Panc1 (cell line): ENCODE results near the gene HOXC11. TPM values are rescaled to one million over a fixed set of nuclear protein-coding genes. Genes with fewer than 3 reads are reported as not detected.

Experiments
- ATAC-seq: fragments of 200-7000 bp; cut with Tn5 transposase; 2 replicates; pipeline ENCODE4 v1.9.1; 2020; ENCODE audit warnings: mild to moderate bottlenecking, moderate library complexity
- BruUV-seq: library from RNA; stranded (reverse); fragments of 400-500 nt; replicated peaks from 2 replicates; lab custom pipeline; 2021; lab: Mats Ljungman, UMichigan
- CTCF ChIA-PET: fragments of 300-600 bp; sonication (Branson Sonifier 250); formaldehyde crosslinking; loops from one replicate; lab custom pipeline; 2022; ENCODE audit warnings: antibody characterized with exemption; lab: Charles Lee
- POLR2A ChIA-PET: fragments of 300-600 bp; sonication (Branson Sonifier 250); formaldehyde crosslinking; loops from one replicate; lab custom pipeline; 2022; ENCODE audit warnings: antibody characterized with exemption; lab: Charles Lee
- DNase-seq: peaks from one replicate; pipeline ENCODE4 v3.0.0-alpha.2; 2010; ENCODE audit warnings: low read depth, low spot score
- H3K27ac ChIP-seq: 2 replicates; pipeline ENCODE4 v1.5.1; 2011; ENCODE audit warnings: mild to moderate bottlenecking, low read length, inconsistent platforms
- H3K27me3 ChIP-seq: fragments of 200-500 bp; sonication (Bioruptor generic); 2 replicates; pipeline ENCODE4 v1.6.0; 2014; ENCODE audit warnings: low read length, inconsistent platforms; ENCODE audit not compliant: control insufficient read depth, insufficient read depth
- H3K36me3 ChIP-seq: fragments of 200-500 bp; sonication (Bioruptor generic); 2 replicates; pipeline ENCODE4 v1.5.1; 2014; ENCODE audit warnings: inconsistent platforms, mild to moderate bottlenecking, low read length, moderate library complexity; ENCODE audit not compliant: control insufficient read depth, insufficient read depth
- H3K4me1 ChIP-seq: 2 replicates; pipeline ENCODE4 v1.5.1; 2011; ENCODE audit warnings: inconsistent platforms, mild to moderate bottlenecking, low read length, moderate library complexity; ENCODE audit not compliant: control insufficient read depth, insufficient read depth
- H3K4me3 ChIP-seq, 2 experiments: 2 replicates each; pipeline ENCODE4 v1.5.1; 2011 to 2012; ENCODE audit warnings: low read depth in 2 of 2, low read length in 2 of 2, mild to moderate bottlenecking in 2 of 2, inconsistent platforms in 1 of 2, moderate library complexity in 1 of 2
- H3K9me3 ChIP-seq: fragments of 200-500 bp; sonication (Bioruptor generic); 2 replicates; pipeline ENCODE4 v1.5.1; 2014; ENCODE audit warnings: low read depth, mild to moderate bottlenecking, inconsistent platforms, low read length, moderate library complexity; ENCODE audit not compliant: control insufficient read depth, insufficient read depth
- POLR2AphosphoS5 ChIP-seq: IDR thresholded peaks from 2 replicates; pipeline ENCODE4 v1.6.1; 2012; ENCODE audit warnings: mild to moderate bottlenecking, low read depth, low read length, moderate library complexity
- REST ChIP-seq, 2 experiments: IDR thresholded peaks; 2 replicates each; pipeline ENCODE4 v1.6.1; 2011 to 2012; ENCODE audit warnings: low read depth in 2 of 2, control low read depth in 1 of 2, low read length in 1 of 2, mild to moderate bottlenecking in 1 of 2, moderate library complexity in 1 of 2; ENCODE audit not compliant: insufficient read depth in 1 of 2
- SIN3A ChIP-seq: IDR thresholded peaks from 2 replicates; pipeline ENCODE4 v1.6.1; 2012; ENCODE audit warnings: low read depth, mild to moderate bottlenecking, low read length, moderate library complexity, borderline replicate concordance; ENCODE audit not compliant: insufficient read depth
- TCF7L2 ChIP-seq: IDR thresholded peaks from 2 replicates; pipeline ENCODE4 v1.6.1; 2011; ENCODE audit warnings: mild to moderate bottlenecking, low read depth, low read length, inconsistent platforms
- in situ Hi-C: cut with HindIII; loops from 2 replicates; pipeline ENCODE4 v1.10.0; 2016; ENCODE audit warnings: low sequenced_read_pairs, low pct_unique_long_range_greater_than_20kb
- intact Hi-C: fragments of 100-400 bp; cut with micrococcal nuclease; formaldehyde crosslinking; loops from one replicate; pipeline ENCODE4 v1.10.0; 2022; ENCODE audit not compliant: unreplicated experiment
- microRNA-seq: library from miRNA; unstranded; fragments of <30 nt; microRNA quantifications from one replicate; pipeline ENCODE4 v1.1.0, GENCODE V29; 2020; ENCODE audit not compliant: unreplicated experiment
- total RNA-seq: library from RNA; stranded (reverse); gene quantifications from one replicate; pipeline ENCODE4 v1.2.1, GENCODE V29; 2021; ENCODE audit not compliant: unreplicated experiment
- TF ChIP-seq, protein P1 (sequence below): fragments of 450-650 bp; IDR thresholded peaks from 2 replicates; pipeline ENCODE4 v1.5.1; 2017; ENCODE audit warnings: mild to moderate bottlenecking

Gene HOXC11
- total RNA-seq, 1 experiment from 2014 or later, result 17.0 TPM

- Histone ChIP-seq H3K27ac (peak overlapping the region; percentile 95), H3K27me3 (no peaks in the 10 kb centered on the region), H3K4me1 (peaks cover 93% of the 10 kb centered on the region), H3K36me3 (peaks cover 4% of the 10 kb centered on the region; the same call in 1 of the 2 replicates), H3K9me3 (no peaks in the 10 kb centered on the region), H3K4me3 (peak overlapping the region; percentile 9 to 39; a peak in 3 of 4 replicates)
- intact Hi-C loops (no loop called here), in situ Hi-C loops (no loop called here)
- DNase-seq, result no peak
- CTCF ChIA-PET, result interaction anchor here (1.5 to 2.1 kb wide), 2 partner anchors 17 to 41 kb away, joined by 5 to 10 read pairs; partner anchors contain the start of genes HOXC10 and HOXC8
- TF ChIP-seq SIN3A, result no peak
- TF ChIP-seq, protein P1, sequence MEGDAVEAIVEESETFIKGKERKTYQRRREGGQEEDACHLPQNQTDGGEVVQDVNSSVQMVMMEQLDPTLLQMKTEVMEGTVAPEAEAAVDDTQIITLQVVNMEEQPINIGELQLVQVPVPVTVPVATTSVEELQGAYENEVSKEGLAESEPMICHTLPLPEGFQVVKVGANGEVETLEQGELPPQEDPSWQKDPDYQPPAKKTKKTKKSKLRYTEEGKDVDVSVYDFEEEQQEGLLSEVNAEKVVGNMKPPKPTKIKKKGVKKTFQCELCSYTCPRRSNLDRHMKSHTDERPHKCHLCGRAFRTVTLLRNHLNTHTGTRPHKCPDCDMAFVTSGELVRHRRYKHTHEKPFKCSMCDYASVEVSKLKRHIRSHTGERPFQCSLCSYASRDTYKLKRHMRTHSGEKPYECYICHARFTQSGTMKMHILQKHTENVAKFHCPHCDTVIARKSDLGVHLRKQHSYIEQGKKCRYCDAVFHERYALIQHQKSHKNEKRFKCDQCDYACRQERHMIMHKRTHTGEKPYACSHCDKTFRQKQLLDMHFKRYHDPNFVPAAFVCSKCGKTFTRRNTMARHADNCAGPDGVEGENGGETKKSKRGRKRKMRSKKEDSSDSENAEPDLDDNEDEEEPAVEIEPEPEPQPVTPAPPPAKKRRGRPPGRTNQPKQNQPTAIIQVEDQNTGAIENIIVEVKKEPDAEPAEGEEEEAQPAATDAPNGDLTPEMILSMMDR, result peak; percentile 11
- BruUV-seq, result no TSS peak
- no peak for ATAC-seq
- POLR2A ChIA-PET, result interaction anchor here (0.6 to 0.7 kb wide), 3 partner anchors 8 to 278 kb away, joined by 3 to 17 read pairs (median 8); no protein-coding TSS in a partner anchor
Measured at GRCh38 chr12:54025499-54026405, 52.8 kb downstream of the HOXC11 start.

DNA sequence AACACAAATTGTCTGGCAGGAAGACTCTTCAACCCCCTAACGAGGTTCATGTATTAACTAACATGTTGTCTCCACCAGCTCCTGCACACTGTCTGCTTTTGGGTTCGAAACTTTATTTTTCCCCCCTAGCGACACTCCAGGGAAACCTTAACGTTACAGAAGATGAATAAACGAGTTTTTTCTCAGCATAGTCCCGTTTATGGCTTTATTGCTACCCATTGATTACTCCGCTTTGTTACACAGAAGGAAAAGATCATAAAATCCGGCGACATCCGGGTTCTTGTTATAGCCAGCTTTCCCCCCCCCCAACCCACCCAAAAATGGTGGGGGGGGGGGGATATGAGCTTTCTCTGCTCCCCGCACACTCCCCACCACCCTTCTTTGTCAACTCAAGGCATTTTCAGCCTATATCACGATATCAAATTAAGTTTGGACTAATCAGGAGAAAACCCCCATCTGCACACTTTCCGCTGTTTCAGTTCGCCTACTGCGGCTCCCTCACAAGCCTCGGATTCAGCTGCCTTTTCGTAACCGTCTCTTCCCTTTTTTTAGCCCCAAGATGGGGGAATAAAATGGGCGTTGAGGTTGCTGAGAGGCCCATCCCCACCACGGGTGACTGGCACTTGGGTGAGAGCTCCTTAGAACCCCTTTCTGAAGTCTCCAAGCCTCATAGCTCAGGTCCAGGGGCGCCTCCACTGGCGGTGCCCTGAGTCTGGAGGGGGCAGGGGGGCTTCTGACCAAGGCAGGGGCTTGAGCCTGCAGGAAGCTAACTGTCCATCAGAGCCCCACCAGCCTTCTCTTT is 53.9 kb downstream of the HOXC11 start:
- Histone ChIP-seq H3K36me3 (peaks cover 4% of the 10 kb centered on the region; the same call in 1 of the 2 replicates), H3K27me3 (no peaks in the 10 kb centered on the region), H3K9me3 (no peaks in the 10 kb centered on the region), H3K27ac (peak overlapping the region; percentile 95), H3K4me3 (peak overlapping the region in 1 of 2 experiments; percentile 39; a peak in 3 of 4 replicates), H3K4me1 (peaks cover 98% of the 10 kb centered on the region)
- ATAC-seq, result no peak
- intact Hi-C loops, result no loop called here
- CTCF ChIA-PET, result interaction anchor here (0.7 to 2.1 kb wide), 5 partner anchors 18 to 175 kb away, joined by 3 to 10 read pairs (median 4); partner anchors contain the start of genes HOXC10 and HOXC8
- DNase-seq, result no peak
- TF ChIP-seq SIN3A (no peak), REST (IDR thresholded peaks at IDR 0.05; ENCODE audit: insufficient read depth in 1 of 2, low read depth in 2 of 2, low read length in 1 of 2) (no peak), POLR2AphosphoS5 (no peak), TCF7L2 (no peak)
- TF ChIP-seq, protein P1, result no peak
- POLR2A ChIA-PET, result interaction anchor here (0.6 to 0.9 kb wide), 3 partner anchors 9 to 125 kb away, joined by 3 to 17 read pairs (median 3); no protein-coding TSS in a partner anchor
- in situ Hi-C loops, result no loop called here
- TSS peak; percentile 23 for BruUV-seq

Small RNAs within 50 kb of the gene (microRNA-seq; reads per million reads assigned to microRNA genes)
- gene MIR196A2, result 6,126 reads per million, percentile 93 among the genes with 10 or more reads in this experiment

Other genes with a start within 250 kb of the HOXC11 start
- gene CALCOCO1, start 245.7 kb upstream of the HOXC11 start, total RNA-seq, result 48.0 TPM
- gene CISTR, start 221.1 kb upstream of the HOXC11 start, total RNA-seq, result not detected
- 93.5 TPM for gene HOXC13, start 34.3 kb upstream of the HOXC11 start, total RNA-seq
- gene HOXC12, start 18.2 kb upstream of the HOXC11 start, total RNA-seq, result 5.1 TPM
- gene HOTAIR, start 1.8 kb downstream of the HOXC11 start, total RNA-seq, result 31.7 TPM
- gene HOXC10, start 12.0 kb downstream of the HOXC11 start, total RNA-seq, result 154 TPM
- 37.2 TPM for gene HOXC9, start 27.0 kb downstream of the HOXC11 start, total RNA-seq
- gene HOXC8, start 35.9 kb downstream of the HOXC11 start, total RNA-seq, result 15.3 TPM
- 52.2 TPM for gene HOXC6, start 55.3 kb downstream of the HOXC11 start, total RNA-seq
- 5.0 TPM for gene HOXC5, start 59.9 kb downstream of the HOXC11 start, total RNA-seq
- 22.7 TPM for gene HOXC4, start 80.7 kb downstream of the HOXC11 start, total RNA-seq
- 43.3 TPM for gene SMUG1, start 215.9 kb downstream of the HOXC11 start, total RNA-seq